ENCODE results near the gene USP44. TPM values are rescaled to one million over a fixed set of nuclear protein-coding genes. Genes with fewer than 3 reads are reported as not detected.

USP44 gene
- total and polyA plus RNA-seq, 2 of the 13 experiments (the other 11 are each of a cell fraction or from before 2014, with no cell fraction given) = 0.05 to 0.07 TPM

GRCh38 chr12:95473884-95474659 lies 77.2 kb downstream of the USP44 start, which contains the start of gene METAP2 (continued):
- TF ChIP-seq ZNF597 (CRISPR knock-in tag; IDR thresholded peaks at IDR 0.05) (no peak), REXO4 (CRISPR knock-in tag; IDR thresholded peaks at IDR 0.05; ENCODE audit: borderline replicate concordance) (no peak), NR2F2 (IDR thresholded peaks at IDR 0.05; ENCODE audit: borderline replicate concordance, low read depth) (peak; percentile 8; the same call in 1 of the 2 replicates), TMF1 (CRISPR knock-in tag; IDR thresholded peaks at IDR 0.05; ENCODE audit: low read depth) (no peak), KDM5A (IDR thresholded peaks at IDR 0.05; ENCODE audit: borderline replicate concordance, low read length) (peak; percentile 82), SOX5 (CRISPR knock-in tag; IDR thresholded peaks at IDR 0.05; ENCODE audit: borderline replicate concordance) (peak; percentile 57; the same call in 1 of the 2 replicates), JUNB (CRISPR knock-in tag; IDR thresholded peaks at IDR 0.05; ENCODE audit: borderline replicate concordance) (peak; percentile 12; the same call in 1 of the 2 replicates), WIZ (CRISPR knock-in tag; IDR thresholded peaks at IDR 0.05) (no peak; the same call in 1 of the 2 replicates), ARNTL (CRISPR knock-in tag; IDR thresholded peaks at IDR 0.05) (no peak), AKNA (CRISPR knock-in tag; IDR thresholded peaks at IDR 0.05; ENCODE audit: borderline replicate concordance) (no peak), MATR3 (CRISPR knock-in tag; IDR thresholded peaks at IDR 0.05) (no peak), ZBTB34 (CRISPR knock-in tag; IDR thresholded peaks at IDR 0.05) (0 out of 2 replicates have a peak, but pooled peaks have one; percentile 57), TEAD3 (CRISPR knock-in tag; optimal IDR thresholded peaks at IDR 0.05; ENCODE audit: borderline replicate concordance) (peak; percentile 85), JARID2 (CRISPR knock-in tag; IDR thresholded peaks at IDR 0.05; ENCODE audit: insufficient replicate concordance) (no peak), HOXA9 (CRISPR knock-in tag; IDR thresholded peaks at IDR 0.05; ENCODE audit: borderline replicate concordance) (no peak; the same call in 1 of the 2 replicates), TAF1 (CRISPR knock-in tag; IDR thresholded peaks at IDR 0.05) (peak; percentile 99), ZNF317 (CRISPR knock-in tag; IDR thresholded peaks at IDR 0.05) (no peak; the same call in 1 of the 2 replicates), ZNF550 (CRISPR knock-in tag; IDR thresholded peaks at IDR 0.05; ENCODE audit: borderline replicate concordance) (no peak), PHB2 (IDR thresholded peaks at IDR 0.05; ENCODE audit: partially characterized antibody) (no peak), ATF3 (CRISPR knock-in tag; IDR thresholded peaks at IDR 0.05) (peak; percentile 45; the same call in 1 of the 2 replicates), ERF (CRISPR knock-in tag; IDR thresholded peaks at IDR 0.05) (peak; percentile 90), KLF12 (CRISPR knock-in tag; IDR thresholded peaks at IDR 0.05; ENCODE audit: borderline replicate concordance) (peak; percentile 90; the same call in 1 of the 2 replicates)

Measured in HepG2 (cell line).